Measurements from ENCODE around the gene ITGAD.

ITGAD gene

GRCh38 chr16:31356566-31357323 lies 36.4 kb upstream of the ITGAD start:
- Histone ChIP-seq H3K9me2 (replicated peaks; ENCODE audit: insufficient read depth, low read length) (no peaks in the 10 kb centered on the region), H3K4me1 (ENCODE audit: low read length) (no peaks in the 10 kb centered on the region; the same call in 1 of the 2 replicates), H3F3A (ENCODE audit: insufficient read depth, low read length) (no peaks in the 10 kb centered on the region), H3K27me3 (replicated peaks; ENCODE audit: insufficient read depth, low read length) (peaks cover 56% of the 10 kb centered on the region), H4K20me1 (ENCODE audit: insufficient read depth, low read length) (no peaks in the 10 kb centered on the region), H2AFZ (ENCODE audit: low read length) (no peak overlapping the region), H3K4me2 (ENCODE audit: low read depth, low read length) (no peak overlapping the region), H3K27ac (ENCODE audit: low read length) (no peak overlapping the region), H3K36me3 (replicated peaks; ENCODE audit: insufficient read depth, low read length) (no peaks in the 10 kb centered on the region), H3K9me3 (replicated peaks; ENCODE audit: insufficient read depth, low read length) (no peaks in the 10 kb centered on the region), H3K4me3 (ENCODE audit: low read length) (no peak overlapping the region), H3K79me2 (ENCODE audit: low read length) (no peaks in the 10 kb centered on the region), H3K9ac (ENCODE audit: low read length) (no peak overlapping the region)
- TF ChIP-seq CTCF (IDR thresholded peaks at IDR 0.05; ENCODE audit: low read length) (no peak), EZH2 (optimal IDR thresholded peaks at IDR 0.05; ENCODE audit: low read depth, low read length) (no peak), EZH2phosphoT487 (IDR thresholded peaks at IDR 0.05; ENCODE audit: low read length) (no peak)
- DNase-seq = no peak

- no peaks in the 10 kb centered on the region for H3K9me2 ChIP-seq (replicated peaks; ENCODE audit: insufficient read depth, low read length)
- no peak overlapping the region for H3K4me3 ChIP-seq (ENCODE audit: low read length)
- no peak overlapping the region for H3K9ac ChIP-seq (ENCODE audit: low read length)
- no peaks in the 10 kb centered on the region for H4K20me1 ChIP-seq (ENCODE audit: insufficient read depth, low read length)
- no peaks in the 10 kb centered on the region for H3K79me2 ChIP-seq (ENCODE audit: low read length)
- H3K27me3 ChIP-seq (replicated peaks; ENCODE audit: insufficient read depth, low read length) = peaks cover 48% of the 10 kb centered on the region
- no peak overlapping the region for H3K27ac ChIP-seq (ENCODE audit: low read length)
- no peak overlapping the region for H3K4me2 ChIP-seq (ENCODE audit: low read depth, low read length)
- DNase-seq = no peak
- TF ChIP-seq CTCF (IDR thresholded peaks at IDR 0.05; ENCODE audit: low read length) = no peak
- no peak for TF ChIP-seq EZH2 (optimal IDR thresholded peaks at IDR 0.05; ENCODE audit: low read depth, low read length)
- no peak for TF ChIP-seq EZH2phosphoT487 (IDR thresholded peaks at IDR 0.05; ENCODE audit: low read length)
- no peaks in the 10 kb centered on the region for H3K36me3 ChIP-seq (replicated peaks; ENCODE audit: insufficient read depth, low read length)
- H3F3A ChIP-seq (ENCODE audit: insufficient read depth, low read length) = no peaks in the 10 kb centered on the region
- no peaks in the 10 kb centered on the region for H3K9me3 ChIP-seq (replicated peaks; ENCODE audit: insufficient read depth, low read length)
- H2AFZ ChIP-seq (ENCODE audit: low read length) = no peak overlapping the region
- no peaks in the 10 kb centered on the region for H3K4me1 ChIP-seq (ENCODE audit: low read length)
These were observed 35.6 kb upstream of the ITGAD start for GRCh38 chr16:31357324-31358109.

GRCh38 chr16:31360251-31360650 lies 32.9 kb upstream of the ITGAD start:
- Histone ChIP-seq H3K4me1 (ENCODE audit: low read length) (no peaks in the 10 kb centered on the region), H2AFZ (ENCODE audit: low read length) (no peak overlapping the region), H3K79me2 (ENCODE audit: low read length) (no peaks in the 10 kb centered on the region), H3K4me2 (ENCODE audit: low read depth, low read length) (no peak overlapping the region), H3F3A (ENCODE audit: insufficient read depth, low read length) (no peaks in the 10 kb centered on the region), H3K9me3 (replicated peaks; ENCODE audit: insufficient read depth, low read length) (no peaks in the 10 kb centered on the region), H3K27ac (ENCODE audit: low read length) (no peak overlapping the region), H3K36me3 (replicated peaks; ENCODE audit: insufficient read depth, low read length) (no peaks in the 10 kb centered on the region), H3K9ac (ENCODE audit: low read length) (no peak overlapping the region), H4K20me1 (ENCODE audit: insufficient read depth, low read length) (no peaks in the 10 kb centered on the region), H3K9me2 (replicated peaks; ENCODE audit: insufficient read depth, low read length) (no peaks in the 10 kb centered on the region), H3K27me3 (replicated peaks; ENCODE audit: insufficient read depth, low read length) (peaks cover 31% of the 10 kb centered on the region), H3K4me3 (ENCODE audit: low read length) (no peak overlapping the region)
- no peak for DNase-seq
- TF ChIP-seq EZH2 (optimal IDR thresholded peaks at IDR 0.05; ENCODE audit: low read depth, low read length) (no peak), CTCF (IDR thresholded peaks at IDR 0.05; ENCODE audit: low read length) (no peak), EZH2phosphoT487 (IDR thresholded peaks at IDR 0.05; ENCODE audit: low read length) (no peak)
